Colonic mucosa (tissue), 4 donors: ENCODE data around the gene OPCML. TPM values are rescaled to one million over a fixed set of nuclear protein-coding genes. Genes with fewer than 3 reads are reported as not detected.

Source experiments
- DNase-seq: peaks from one replicate; pipeline ENCODE4 v3.0.0-alpha.2; 2020
- H3K27ac ChIP-seq: fragments of 200-600 bp; one replicate; pipeline ENCODE4 v1.8.0; 2021
- H3K27me3 ChIP-seq: fragments of 200-600 bp; one replicate; pipeline ENCODE4 v1.8.0; 2021
- H3K36me3 ChIP-seq: fragments of 200-600 bp; one replicate; pipeline ENCODE4 v1.8.0; 2021
- H3K4me1 ChIP-seq: fragments of 200-600 bp; one replicate; pipeline ENCODE4 v1.8.0; 2021; ENCODE audit warnings: mild to moderate bottlenecking
- H3K4me3 ChIP-seq: fragments of 200-600 bp; one replicate; pipeline ENCODE4 v1.8.0; 2021
- H3K9ac ChIP-seq, 2 donors: one replicate each; pipeline ENCODE4 v1.7.0; 2013; ENCODE audit warnings: control low read depth in 2 of 2, low read depth in 2 of 2, low read length in 2 of 2
- H3K9me3 ChIP-seq: fragments of 200-600 bp; one replicate; pipeline ENCODE4 v1.8.0; 2021
- CTCF ChIP-seq: fragments of 200-600 bp; IDR thresholded peaks from one replicate; pipeline ENCODE4 v1.8.0; 2022; ENCODE audit warnings: antibody characterized with exemption, mild to moderate bottlenecking
- intact Hi-C: fragments of 100-400 bp; cut with DNase I; formaldehyde crosslinking; loops from one replicate; pipeline ENCODE4 v1.14.1; 2022
- total RNA-seq, 2 donors: library from RNA; stranded (reverse); fragmentation: NEBNext Ultra II Directional in 1 of 2; extraction: Animal tissue kit (Norgen Biotek cat#: 25700) in 1 of 2; gene quantifications; one replicate each; pipeline ENCODE4 v1.2.1, GENCODE V29; 2021
- donor health status: healthy.
- donor health status: DM: no; HTN: no; CAD: no.
- donor health status: DM: no; HTN: no; CAD: no.

Gene OPCML
- total RNA-seq, 2 donors from 2014 or later = 0.08 TPM; not detected in 1

- Histone ChIP-seq H3K9ac (no peak overlapping the region), H3K36me3 (no peaks in the 10 kb centered on the region), H3K4me3 (no peak overlapping the region), H3K9me3 (no peaks in the 10 kb centered on the region), H3K27ac (no peak overlapping the region), H3K4me1 (no peaks in the 10 kb centered on the region), H3K27me3 (no peaks in the 10 kb centered on the region)
- intact Hi-C loops = no loop called here
- DNase-seq = no peak
- TF ChIP-seq CTCF = no peak
These were observed 1041.3 kb downstream of the OPCML start for GRCh38 chr11:132490978-132491377.

- intact Hi-C loops = no loop called here
- Histone ChIP-seq H3K9ac (no peak overlapping the region), H3K4me1 (no peaks in the 10 kb centered on the region), H3K27ac (no peak overlapping the region), H3K27me3 (no peaks in the 10 kb centered on the region), H3K36me3 (no peaks in the 10 kb centered on the region), H3K4me3 (no peak overlapping the region), H3K9me3 (no peaks in the 10 kb centered on the region)
- DNase-seq = no peak
- no peak for TF ChIP-seq CTCF
These were observed 1046.2 kb downstream of the OPCML start for GRCh38 chr11:132486060-132486459.

- no peaks in the 10 kb centered on the region for H3K4me1 ChIP-seq
- no peaks in the 10 kb centered on the region for H3K9me3 ChIP-seq
- H3K4me3 ChIP-seq = no peak overlapping the region
- no peak for TF ChIP-seq CTCF
- no peaks in the 10 kb centered on the region for H3K36me3 ChIP-seq
- H3K9ac ChIP-seq = no peak overlapping the region
- intact Hi-C loops = no loop called here
- no peak overlapping the region for H3K27ac ChIP-seq
- H3K27me3 ChIP-seq = no peaks in the 10 kb centered on the region
- DNase-seq = no peak
These were observed 1057.3 kb downstream of the OPCML start for GRCh38 chr11:132475026-132475425.

- Histone ChIP-seq H3K4me1 (no peaks in the 10 kb centered on the region), H3K9me3 (no peaks in the 10 kb centered on the region), H3K27me3 (no peaks in the 10 kb centered on the region), H3K36me3 (no peaks in the 10 kb centered on the region), H3K4me3 (no peak overlapping the region), H3K27ac (no peak overlapping the region), H3K9ac (no peak overlapping the region)
- intact Hi-C loops = no loop called here
- DNase-seq = no peak
- no peak for TF ChIP-seq CTCF
These were observed 1059.7 kb downstream of the OPCML start for GRCh38 chr11:132472411-132473172.

GRCh38 chr11:132471466-132471865, 1060.8 kb downstream of the OPCML start:
- no peak for TF ChIP-seq CTCF
- intact Hi-C loops = no loop called here
- no peaks in the 10 kb centered on the region for H3K36me3 ChIP-seq

More at GRCh38 chr11:132471466-132471865, 1060.8 kb downstream of the OPCML start:
- Histone ChIP-seq H3K27ac (no peak overlapping the region), H3K9ac (no peak overlapping the region), H3K9me3 (no peaks in the 10 kb centered on the region), H3K4me3 (no peak overlapping the region), H3K4me1 (no peaks in the 10 kb centered on the region), H3K27me3 (no peaks in the 10 kb centered on the region)
- no peak for DNase-seq
